Left renal pelvis (tissue), 4 donors: ENCODE data around the gene DIRAS1. TPM values are rescaled to one million over a fixed set of nuclear protein-coding genes. Genes with fewer than 3 reads are reported as not detected.
"Not testable (repeated sequence)": the region's sequence is repeated elsewhere in the genome, so short reads cannot be mapped to it uniquely, and the experiment has no call there.

ENCODE experiments used
- DNase-seq, 4 donors: peaks; one replicate each; pipeline ENCODE4 v3.0.0-alpha.2; 2013; ENCODE audit warnings: low read depth in 4 of 4, low spot score in 3 of 4
- polyA plus RNA-seq, 4 donors: library from polyadenylated mRNA; unstranded; fragments of 120-200 nt; gene quantifications; one replicate each; pipeline ENCODE4 v1.2.1, GENCODE V29; 2013; ENCODE audit not compliant: insufficient read length in 4 of 4

The DIRAS1 gene
- polyA plus RNA-seq, 4 donors, result 3.2 to 5.3 (median 3.5) TPM

DNA sequence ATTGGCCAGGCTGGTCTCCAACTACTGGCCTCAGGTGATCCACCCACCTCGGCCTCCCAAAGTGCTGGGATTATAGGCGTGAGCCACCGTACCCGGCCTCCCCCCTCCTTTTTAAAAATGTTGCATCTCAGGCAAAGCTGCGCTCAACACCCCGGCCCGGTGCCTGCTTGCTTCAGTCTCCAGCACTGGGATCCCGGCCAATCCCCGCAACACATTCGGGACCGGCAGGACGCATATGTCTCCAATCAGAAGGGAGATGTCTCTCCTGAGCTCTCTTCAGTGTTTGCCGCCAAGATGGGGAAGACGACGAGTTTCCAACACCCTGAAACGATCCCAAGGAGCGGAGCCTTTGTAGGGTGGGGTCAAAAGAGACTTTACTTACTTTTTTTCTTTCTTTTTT is 34.8 kb downstream of the DIRAS1 start:
- DNase-seq, result no peak

DNA sequence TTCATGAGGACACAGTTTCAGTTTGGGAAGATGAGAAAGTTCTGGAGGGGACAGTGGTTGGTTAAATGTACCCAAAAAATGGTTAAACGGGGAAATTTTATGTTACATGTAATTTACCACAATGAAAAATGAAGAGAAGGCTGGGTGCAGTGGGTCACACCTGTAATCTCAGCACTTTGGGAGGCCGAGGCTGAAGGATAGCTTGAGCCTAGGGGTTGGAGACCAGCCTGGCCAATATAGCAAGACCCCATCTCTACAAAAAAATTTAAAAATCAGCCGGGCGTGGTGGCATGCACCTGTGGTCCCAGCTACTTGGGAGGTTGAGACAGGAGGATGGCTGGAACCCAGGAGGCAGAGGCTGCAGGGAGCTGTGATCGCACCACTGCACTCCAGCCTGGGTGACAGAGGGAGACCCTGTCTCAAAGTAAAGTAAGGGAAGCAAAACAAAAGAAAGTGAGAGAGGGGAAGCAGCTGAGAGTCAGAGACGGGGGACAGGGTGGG is 35.9 kb downstream of the DIRAS1 start:
- no peak for DNase-seq

DNA sequence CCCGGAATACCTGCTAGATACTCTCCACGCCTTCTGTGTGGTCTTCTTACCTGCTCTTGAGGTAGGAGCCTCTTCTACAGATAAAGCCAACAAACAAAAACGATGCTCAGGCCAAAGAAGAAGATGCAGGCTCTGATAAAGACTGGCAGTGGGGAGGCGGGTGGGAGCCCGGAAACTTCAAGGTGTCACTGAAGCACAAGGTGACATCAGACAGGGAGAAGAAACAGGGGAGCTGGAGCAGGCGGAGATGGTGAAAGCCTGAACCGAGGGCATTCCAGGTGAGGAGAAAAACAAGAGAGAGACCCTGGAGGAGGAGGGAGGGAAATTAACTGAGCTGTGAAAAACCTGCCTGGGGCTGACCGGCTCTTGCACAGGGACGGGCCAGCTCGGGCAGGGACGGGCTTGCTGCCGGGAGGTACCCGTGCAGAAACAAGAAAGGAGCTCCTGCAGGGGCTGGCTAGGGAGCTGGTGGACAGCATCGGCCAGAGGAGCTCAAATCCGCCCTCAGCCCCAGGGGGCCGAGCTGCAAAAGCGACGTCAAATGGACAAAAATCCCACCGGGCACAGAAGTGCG is 37.7 kb downstream of the DIRAS1 start:
- no peak for DNase-seq

DNA sequence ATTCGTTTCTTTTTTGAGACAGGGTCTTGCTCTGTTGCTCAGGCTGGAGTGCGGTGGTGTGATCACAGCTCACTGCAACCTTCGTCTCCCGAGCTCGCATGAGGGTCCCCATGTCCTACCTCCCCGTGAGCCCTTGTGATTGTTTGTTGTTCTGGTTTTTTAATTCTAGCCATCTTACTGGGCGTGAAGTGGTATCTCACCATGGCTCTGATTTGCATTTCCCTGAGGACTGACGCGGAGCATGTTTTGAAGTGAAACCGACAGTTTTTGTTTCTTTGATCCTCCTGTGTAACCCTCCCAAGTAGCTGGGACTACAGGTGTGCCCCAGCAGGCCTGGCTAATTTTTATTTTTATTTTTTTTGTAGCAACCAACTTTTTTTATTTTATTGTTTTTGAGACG is 40.4 kb downstream of the DIRAS1 start:
- DNase-seq, result no peak

DNA sequence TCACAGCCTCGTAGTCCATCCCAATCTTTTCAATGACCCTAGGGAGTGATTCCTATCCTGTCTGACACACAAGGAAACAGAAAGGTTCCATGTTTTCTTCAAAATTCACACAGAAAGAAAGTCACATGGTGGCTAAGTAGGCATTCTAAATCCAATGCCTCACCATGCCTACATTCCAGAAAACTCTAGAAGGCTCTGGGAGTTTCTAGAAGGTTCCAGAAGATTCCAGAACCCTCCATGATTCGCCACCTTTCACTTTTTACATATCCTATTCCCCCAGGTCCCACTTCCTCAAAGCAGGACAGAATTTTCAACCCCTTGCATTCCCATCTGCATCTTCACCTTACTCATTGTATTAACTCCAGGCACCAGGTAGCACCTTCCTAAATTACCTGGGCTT is 41.7 kb downstream of the DIRAS1 start:
- no peak for DNase-seq

DNA sequence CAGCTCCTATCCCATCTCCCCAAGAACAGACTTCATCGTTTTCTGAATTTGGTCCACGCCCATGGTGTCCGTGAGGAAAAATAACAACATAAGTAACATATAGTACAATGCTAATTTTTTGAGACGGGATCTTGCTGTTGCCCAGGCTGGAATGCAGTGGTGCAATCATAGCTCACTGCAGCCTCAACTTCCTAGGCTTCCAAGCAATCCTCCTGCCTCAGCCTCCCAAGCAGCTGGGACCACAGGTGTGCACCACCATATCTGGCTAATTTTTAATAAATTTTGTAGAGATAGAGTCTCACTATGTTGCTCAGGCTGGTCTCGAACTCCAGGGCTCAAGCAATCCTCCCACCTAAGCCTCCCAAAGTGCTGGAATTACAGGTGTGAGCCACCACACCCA is 42.2 kb downstream of the DIRAS1 start:
- not testable (repeated sequence) for DNase-seq

DNA sequence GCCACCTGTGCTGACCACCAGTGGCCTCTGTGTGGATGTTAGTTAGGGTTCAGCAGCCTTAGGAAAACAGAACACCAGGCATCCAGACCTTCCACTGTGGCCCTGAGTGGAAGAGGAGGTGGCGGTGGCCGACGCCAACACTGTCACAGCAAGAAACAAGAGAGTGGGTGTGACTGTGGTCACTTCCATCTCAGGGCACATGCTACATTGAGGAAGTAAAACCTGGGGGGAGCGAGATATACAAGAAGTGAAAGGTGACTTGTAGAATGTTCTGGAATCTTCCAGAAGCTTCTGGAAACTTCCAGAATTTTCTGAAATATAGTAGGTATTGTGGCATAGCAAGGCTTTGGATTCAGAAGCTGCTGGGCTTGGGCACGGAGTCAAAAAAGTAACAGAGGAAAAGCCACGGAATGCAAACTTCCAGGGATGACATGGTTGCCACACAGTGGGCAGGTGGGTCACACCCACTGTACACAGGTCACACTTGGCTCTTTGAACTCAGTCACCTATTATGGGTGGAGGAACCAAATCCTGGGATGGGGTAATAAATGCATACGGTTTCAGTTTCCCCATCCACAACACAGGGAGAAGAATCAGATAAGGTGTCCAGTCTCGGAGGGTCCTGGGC is 43.0 kb downstream of the DIRAS1 start:
- DNase-seq, result no peak

DNA sequence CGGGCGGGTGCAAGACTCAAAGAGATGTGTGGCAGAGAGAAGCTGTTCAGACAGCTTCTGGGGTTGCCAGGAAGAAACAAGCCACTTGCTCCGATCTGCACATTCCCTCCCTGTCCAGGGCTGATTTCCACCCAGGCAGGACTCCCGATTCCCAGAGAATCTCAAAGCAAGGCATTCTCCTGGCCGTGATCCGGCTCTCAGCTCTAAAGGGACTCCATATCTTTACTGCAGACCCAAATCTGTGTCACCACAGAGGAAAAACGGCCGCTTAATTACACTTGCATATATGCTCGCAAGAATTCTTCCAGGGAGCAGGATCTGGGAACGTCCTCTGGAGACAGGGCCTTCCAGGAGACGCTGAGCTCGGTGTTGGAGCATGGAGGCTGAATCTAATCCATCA is 44.3 kb downstream of the DIRAS1 start:
- DNase-seq, result no peak

DNA sequence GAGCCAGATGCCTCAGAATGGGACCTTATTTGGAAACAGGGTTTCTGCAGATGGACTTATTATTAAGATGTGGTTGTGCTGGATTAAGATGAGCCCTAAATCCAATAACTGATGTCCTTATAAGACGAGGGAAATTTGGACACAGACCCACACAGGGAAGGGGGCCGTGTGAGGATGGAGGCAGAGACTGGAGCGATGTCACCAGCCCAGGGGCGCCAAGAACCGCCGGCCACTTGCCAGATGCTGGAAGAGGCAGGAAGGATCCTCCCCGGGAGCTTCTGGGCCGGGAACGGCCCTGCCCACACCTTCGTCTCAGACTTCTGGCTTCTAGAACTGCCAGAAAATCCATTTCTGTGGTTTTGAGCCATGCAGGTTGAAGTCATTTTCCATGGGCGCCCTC is 45.3 kb downstream of the DIRAS1 start:
- DNase-seq, result no peak

DNA sequence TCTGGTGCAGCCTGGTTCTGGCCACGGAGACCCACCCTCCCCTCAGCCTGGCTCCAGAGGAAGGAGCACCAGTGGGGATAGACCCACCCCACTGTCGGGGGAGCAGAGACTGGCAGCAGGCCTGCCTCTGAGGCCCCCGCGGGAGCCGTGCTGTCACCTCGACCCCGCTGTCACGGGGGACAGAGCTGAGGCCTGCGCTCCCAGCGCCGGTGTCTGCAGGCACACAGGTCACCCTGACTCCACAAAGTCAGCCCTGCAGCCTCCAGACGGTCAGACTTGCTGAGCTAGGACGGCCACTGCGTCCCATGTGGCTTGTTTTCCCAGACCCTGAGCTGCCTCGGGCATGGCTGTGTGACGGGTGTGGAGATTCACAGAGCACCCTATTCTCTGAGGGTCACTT is 51.0 kb downstream of the DIRAS1 start:
- no peak for DNase-seq

DNA sequence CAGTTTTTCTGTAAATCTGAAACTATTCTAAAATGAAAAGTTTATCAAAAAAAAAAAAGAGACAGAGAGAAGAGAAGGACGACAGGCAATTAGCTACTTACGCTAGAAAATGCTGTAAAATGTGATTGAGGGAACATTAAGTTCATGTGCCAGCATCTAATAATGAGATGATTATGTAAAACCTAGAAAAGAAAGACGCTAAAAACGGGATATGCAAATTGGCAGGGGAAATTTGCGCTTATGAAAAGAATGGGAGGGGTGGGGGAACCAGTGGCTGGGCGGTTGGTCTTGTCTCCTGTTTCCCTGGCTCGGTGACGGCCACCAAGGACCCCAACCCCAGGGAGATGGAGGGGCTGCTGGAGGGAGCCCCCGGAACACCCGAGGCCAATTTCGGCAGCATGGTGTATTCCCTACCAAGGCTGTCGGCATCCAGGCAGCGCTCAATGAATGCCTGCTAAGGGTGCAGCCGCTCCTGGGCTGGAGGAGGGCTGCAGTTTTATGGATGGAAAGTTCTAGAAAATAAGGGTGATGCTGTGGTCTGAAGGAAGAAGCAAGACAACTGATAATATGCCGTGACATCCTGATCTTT is 52.9 kb downstream of the DIRAS1 start:
- DNase-seq, result no peak

DNA sequence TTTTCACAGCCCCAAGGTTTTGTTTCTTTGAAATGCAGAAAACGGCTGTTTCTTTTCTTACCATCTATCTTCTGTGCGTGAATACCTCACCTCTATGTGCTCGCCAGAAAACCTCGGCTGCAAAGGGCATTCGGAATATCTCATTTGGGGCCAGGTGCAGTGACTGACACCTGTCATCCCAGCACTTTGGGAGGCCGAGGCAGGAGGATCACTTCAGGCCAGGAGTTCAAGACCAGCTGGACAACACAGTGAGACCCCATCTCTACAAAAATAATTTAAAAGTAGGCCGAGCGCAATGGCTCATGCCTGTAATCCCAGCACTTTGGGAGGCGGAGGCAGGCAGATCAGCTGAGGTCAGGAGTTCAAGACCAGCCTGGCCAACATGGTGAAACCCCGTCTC is 53.8 kb downstream of the DIRAS1 start:
- not testable (repeated sequence) for DNase-seq

DNA sequence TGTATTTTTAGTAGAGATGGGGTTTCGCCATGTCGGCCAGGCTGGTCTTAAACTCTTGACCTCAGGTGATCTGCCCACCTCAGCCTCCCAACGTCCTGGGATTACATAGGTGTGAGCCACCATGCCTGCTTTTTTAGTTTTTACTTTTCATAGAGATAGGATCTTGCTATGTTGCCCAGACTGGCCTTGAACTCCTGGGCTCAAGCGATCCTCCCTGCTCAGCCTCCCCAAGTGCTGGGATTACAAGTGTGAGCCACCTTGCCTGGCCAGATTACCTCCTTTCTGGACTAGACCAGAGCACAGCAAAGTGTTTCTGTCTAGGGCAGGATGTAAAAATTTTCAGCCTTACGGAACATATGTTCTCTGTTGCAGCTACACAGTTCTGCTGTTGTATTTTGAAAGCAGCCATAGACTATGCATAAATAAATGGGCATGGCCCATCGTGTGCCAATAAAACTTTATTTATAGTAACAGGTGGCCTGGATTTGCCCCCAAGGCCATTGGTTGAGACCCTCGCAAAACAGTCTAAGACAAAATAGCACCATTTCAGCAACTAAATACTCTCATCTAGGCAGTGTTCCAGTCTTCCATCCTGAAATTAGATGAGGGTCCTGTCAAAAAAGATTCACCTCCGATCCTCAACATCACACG is 54.7 kb downstream of the DIRAS1 start:
- no peak for DNase-seq

DNA sequence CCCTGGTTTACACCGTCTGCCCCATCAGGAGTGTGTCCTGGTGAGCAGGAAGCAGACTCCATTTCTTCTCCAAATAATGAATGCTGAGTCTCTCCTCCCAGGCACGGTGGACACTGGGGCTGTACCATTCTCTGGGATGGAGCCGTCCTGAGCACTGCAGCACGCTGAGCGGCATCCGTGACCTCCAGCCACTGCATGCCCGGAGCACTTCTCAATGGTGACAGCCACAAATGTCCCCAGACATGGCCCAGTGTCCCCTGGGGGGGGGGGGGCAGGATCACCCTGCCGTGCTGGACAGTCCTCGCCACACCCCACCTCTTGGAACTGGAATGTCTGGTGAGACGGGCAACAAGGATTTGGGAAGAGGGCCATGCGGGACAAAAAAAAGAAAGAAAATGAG is 56.1 kb downstream of the DIRAS1 start:
- no peak for DNase-seq

Other genes with a start within 250 kb of the DIRAS1 start
- gene GADD45B, start 245.2 kb downstream of the DIRAS1 start, polyA plus RNA-seq, result 100 to 1,000 TPM in 1 of 4 donors, 10 to 100 TPM in 2, 1 to 10 TPM in 1; 9.2 to 144 (median 12.3) TPM
- gene GNG7, start 18.7 kb downstream of the DIRAS1 start, polyA plus RNA-seq, result 1 to 10 TPM; 5.3 to 7.1 (median 5.5) TPM
- 10 to 100 TPM; 23.8 to 31.5 (median 27.1) TPM for gene SLC39A3, start 18.6 kb upstream of the DIRAS1 start, polyA plus RNA-seq
- gene SGTA, start 61.9 kb upstream of the DIRAS1 start, polyA plus RNA-seq, result 10 to 100 TPM; 41.8 to 64.0 (median 50.8) TPM
- gene THOP1, start 64.1 kb upstream of the DIRAS1 start, polyA plus RNA-seq, result 10 to 100 TPM; 28.9 to 62.2 (median 41.2) TPM
- gene ZNF554, start 98.5 kb upstream of the DIRAS1 start, polyA plus RNA-seq, result 1 to 10 TPM; 7.4 to 9.9 (median 9.2) TPM
- 10 to 100 TPM; 10.0 to 14.7 (median 11.9) TPM for gene ZNF555, start 120.1 kb upstream of the DIRAS1 start, polyA plus RNA-seq
- 1 to 10 TPM in 2 of 4 donors, under 1 TPM in 2; 0.58 to 1.3 (median 1.0) TPM for gene ZNF556, start 146.0 kb upstream of the DIRAS1 start, polyA plus RNA-seq
- 1 to 10 TPM; 4.9 to 9.2 (median 7.7) TPM for gene ZNF57, start 179.6 kb upstream of the DIRAS1 start, polyA plus RNA-seq
- gene ZNF77, start 223.6 kb upstream of the DIRAS1 start, polyA plus RNA-seq, result 1 to 10 TPM; 6.5 to 8.1 (median 7.3) TPM